ENCODE results near the gene SLC28A3.

Gene SLC28A3

DNA sequence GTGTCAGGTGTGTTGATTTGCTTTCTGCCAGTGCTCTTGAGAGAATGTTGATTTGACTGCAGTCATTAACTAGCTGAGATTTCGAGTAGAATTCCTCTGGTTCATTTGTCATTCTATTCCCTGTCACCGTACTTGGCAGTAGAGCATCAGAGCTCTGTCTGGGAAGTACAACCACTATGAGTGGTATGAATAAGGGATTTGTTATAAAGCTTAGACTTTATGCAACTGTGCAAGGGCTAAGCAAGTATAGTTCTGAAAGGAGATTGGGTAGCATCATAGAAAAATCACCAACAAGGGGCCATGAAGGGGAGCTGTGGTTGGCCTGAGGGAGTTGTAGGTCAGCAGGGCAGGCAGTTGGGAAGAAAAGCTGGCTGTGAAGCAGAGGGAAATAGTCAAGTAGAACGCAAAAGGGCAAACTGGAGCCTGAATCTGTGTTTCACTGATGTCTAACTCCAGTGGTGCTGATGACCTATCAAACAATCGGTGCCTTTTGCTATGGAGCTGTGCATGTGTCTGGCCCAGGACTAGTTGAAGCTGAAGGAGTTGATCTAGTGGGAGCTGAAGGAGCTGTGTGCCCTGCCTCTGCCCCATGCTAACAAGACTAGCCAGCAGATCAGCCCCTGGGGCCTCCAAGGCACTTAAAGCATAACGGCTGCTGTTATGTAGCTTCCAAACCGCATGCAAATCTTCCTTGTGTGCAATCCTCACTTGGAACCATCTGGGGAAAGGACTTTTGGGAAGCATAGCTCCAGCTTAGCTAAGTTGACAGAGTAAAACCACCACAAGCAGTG, 110.0 kb downstream of the SLC28A3 start:
- DNase-seq: no peak

DNA sequence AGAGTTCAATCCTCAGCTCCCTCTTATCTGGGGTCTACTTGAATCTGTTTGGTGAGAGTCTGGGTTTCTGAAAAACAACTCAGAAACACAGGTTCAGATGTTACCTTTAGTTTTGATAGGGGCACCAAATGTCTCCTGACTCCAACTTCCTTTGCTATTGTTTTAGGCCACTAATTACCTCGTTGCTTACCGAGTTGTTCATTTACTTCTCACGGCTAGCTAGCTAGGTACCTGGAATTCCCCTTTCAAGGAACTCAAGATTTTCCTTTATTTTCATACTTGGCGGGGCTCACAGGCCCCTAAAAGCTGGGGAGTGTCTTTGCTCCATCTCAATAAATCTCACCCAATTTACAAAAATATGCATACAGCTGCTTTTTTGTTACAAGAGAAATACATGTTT, 111.4 kb downstream of the SLC28A3 start:
- DNase-seq: no peak

DNA sequence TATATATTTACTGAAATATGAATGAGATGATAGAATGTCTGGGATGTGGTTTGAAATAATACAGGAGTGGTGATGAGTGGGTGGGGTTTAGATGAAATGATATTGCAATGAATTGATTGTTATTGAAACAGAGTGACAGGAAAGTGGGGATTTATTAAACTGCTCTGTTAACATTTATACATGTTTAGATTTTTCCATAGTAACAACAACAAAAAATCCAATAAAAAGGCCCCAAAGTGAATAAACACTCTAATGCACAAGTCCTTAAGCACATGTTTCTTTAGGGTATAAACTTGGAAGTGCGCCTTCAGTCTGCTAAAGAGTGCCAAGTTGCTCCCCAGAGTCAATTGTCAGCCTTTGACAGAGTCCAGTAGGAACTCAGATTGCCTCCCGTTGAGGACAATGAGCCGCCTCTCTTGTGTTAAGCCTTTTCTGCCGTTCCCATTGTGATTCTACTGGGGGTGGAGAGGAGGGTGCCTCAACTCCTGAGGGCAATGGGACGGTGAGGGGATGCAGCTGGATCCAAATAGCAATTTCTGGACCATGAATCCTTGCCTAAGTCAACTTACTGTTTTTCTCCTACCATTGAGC, 112.3 kb downstream of the SLC28A3 start:
- no peak for DNase-seq

DNA sequence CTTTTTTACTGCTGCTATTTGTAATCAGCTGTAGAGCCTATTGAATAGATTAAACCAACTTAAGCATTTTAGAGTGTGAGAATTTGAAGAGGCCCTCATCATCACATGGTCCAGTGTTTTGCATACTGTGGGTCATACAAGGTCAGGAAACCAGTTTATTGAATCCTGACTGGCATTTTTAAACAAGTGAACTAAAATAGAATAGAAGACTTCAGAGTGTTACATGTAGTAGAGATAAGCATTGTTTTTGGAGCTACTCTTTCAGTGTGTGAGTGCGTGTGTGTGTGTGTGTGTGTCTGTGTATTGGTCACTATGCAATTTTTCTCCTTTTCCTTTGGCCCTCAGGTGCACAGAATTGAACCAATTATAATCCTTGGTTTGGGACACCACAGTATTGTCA, 114.4 kb downstream of the SLC28A3 start:
- no peak for DNase-seq

Measured in SHP77 treated with DMSO at 0.1 percent for 48 hours (cell line).